Retinal pigment epithelial cell (primary cell): ENCODE results near the gene C1orf226.

Source experiments
- DNase-seq: peaks from one replicate; pipeline ENCODE4 v3.0.0-alpha.2; 2010; ENCODE audit warnings: low read depth
- H3K4me3 ChIP-seq: 2 replicates; pipeline ENCODE4 v1.5.1; 2011; ENCODE audit warnings: mild to moderate bottlenecking, low read length, control low read depth, moderate library complexity
- TF ChIP-seq, protein P1 (sequence below): conservative IDR thresholded peaks from 2 replicates; pipeline ENCODE4 v1.5.1; 2011; ENCODE audit warnings: low read depth, low read length, control low read depth, inconsistent platforms

The C1orf226 gene

DNA sequence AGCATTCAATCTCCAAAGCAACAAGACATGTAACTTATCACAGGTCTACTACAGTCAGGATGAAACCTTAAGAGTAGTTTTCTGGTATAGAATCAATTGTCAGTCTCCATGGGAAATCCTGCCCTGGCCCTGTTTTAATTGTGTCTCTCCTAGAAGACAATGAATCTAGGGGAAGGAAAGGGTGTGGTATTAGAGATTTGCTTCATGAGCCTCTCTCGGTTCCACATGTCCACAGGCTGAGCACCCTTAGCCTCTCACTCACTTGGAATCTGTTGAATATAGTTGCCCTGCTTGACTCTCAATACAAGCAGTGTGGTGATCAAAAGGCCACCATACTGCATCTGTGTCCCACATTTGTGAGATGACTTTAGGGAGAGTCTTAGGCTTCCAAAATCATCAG is 22.6 kb upstream of the C1orf226 start:
- no peak for DNase-seq
- TF ChIP-seq, protein P1, sequence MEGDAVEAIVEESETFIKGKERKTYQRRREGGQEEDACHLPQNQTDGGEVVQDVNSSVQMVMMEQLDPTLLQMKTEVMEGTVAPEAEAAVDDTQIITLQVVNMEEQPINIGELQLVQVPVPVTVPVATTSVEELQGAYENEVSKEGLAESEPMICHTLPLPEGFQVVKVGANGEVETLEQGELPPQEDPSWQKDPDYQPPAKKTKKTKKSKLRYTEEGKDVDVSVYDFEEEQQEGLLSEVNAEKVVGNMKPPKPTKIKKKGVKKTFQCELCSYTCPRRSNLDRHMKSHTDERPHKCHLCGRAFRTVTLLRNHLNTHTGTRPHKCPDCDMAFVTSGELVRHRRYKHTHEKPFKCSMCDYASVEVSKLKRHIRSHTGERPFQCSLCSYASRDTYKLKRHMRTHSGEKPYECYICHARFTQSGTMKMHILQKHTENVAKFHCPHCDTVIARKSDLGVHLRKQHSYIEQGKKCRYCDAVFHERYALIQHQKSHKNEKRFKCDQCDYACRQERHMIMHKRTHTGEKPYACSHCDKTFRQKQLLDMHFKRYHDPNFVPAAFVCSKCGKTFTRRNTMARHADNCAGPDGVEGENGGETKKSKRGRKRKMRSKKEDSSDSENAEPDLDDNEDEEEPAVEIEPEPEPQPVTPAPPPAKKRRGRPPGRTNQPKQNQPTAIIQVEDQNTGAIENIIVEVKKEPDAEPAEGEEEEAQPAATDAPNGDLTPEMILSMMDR = no peak
- H3K4me3 ChIP-seq = no peak overlapping the region

DNA sequence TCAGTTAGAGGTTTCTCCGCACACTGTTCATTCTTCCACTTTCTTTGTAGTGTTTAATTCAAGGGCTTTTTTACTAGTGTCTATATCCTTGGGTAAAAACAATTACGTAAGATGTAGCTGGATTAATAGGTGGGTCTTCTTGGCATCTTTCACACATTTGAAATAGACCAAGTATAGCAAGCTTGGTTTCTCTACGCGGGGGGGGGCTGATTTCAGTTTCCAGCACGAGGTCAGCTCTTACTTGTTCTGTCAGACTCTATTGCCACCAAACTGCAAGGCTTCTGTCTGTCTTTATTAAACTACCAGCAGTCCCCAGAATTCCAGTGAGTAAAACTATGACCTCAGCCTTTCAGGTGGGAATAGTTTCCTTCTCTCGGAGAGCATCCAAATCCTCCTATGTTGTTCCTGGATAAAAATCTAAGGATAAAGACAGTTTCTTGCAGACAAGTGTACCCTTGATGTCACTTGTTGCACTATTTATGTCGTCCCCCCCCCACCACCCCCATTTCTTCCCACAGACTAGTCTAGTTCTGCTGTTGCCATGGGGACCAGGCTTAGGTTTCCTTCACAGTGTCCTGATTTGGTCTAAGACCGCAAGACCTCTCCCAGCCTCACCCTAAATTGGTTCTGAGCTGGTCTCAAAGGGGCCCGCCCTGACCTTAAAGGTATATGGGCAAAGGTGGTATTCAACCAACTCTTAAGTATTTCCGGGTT is 21.8 kb upstream of the C1orf226 start:
- DNase-seq = no peak
- no peak overlapping the region for H3K4me3 ChIP-seq
- TF ChIP-seq, protein P1 = no peak

DNA sequence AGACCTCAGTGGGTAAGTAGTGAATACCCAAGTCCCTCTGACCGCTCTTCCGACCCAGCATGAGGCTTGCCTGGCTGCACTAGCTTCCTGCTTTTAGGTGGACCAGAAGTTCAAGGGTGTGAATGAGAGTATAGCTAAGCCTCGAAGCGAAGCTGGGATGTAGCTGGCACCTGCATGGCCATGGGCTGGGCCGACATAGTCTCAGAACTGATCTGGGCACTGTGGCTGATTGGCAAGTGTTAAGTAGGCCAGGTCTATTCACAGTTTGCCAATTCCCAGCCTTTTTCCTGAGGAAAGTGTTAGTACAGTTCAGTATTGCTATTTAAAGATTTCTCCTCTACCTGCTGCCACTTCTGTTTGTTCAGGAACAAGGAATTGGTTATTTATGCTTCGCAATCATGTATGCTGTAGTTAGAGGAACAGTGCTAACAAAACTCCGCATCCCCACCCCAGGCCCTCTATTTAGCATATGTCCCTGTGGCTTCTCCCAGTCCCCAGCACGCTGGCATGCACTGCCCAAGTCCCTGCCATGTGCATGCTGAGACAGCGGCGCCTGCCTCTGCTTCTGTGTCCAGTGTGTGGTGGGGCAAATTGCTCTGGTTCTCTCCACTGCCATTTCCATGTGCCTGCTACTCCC is 21.2 kb upstream of the C1orf226 start:
- no peak overlapping the region for H3K4me3 ChIP-seq
- DNase-seq = no peak
- TF ChIP-seq, protein P1 = no peak

DNA sequence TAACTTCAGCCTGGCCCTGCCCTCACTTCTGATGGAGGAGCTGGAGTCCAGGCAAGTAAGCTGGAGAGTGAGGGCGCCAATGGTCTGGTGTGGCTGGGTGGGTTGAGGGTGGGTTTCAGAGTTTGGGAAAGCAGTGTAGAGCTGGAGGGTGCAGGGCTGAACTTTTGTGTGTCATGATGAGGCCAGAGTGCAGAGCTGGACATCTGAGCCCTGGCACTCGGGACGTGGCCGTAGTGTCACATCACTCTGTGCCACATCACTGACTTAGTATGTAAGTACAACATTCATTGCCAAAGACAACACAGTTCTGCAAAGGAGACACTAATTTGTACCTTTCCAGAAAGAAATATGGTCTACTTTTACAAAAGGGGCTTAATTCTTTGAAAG is 20.7 kb upstream of the C1orf226 start:
- TF ChIP-seq, protein P1 = no peak
- DNase-seq = no peak

DNA sequence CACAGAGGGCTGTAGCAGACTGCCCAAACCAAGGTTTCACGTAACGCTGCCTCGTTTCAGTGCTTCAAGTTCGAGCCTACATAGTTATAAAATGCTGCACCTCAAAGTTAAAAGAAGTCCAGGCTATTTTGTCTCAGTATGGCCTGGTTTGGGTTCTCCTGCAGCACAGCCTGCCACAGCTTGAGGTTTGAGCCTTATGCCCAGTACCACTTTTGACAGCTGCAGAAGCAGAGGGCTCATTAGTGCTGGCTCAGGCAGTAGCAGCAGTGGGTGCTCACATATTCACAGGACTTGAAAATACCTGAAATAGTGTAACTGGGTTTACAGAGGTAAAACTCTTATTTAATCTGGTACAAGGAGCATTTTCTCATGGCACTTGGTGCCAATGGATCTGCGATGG is 20.2 kb upstream of the C1orf226 start:
- no peak for DNase-seq
- no peak overlapping the region for H3K4me3 ChIP-seq
- TF ChIP-seq, protein P1 = no peak

More for the DNA sequence above, 20.7 kb upstream of the C1orf226 start:
- H3K4me3 ChIP-seq = no peak overlapping the region

DNA sequence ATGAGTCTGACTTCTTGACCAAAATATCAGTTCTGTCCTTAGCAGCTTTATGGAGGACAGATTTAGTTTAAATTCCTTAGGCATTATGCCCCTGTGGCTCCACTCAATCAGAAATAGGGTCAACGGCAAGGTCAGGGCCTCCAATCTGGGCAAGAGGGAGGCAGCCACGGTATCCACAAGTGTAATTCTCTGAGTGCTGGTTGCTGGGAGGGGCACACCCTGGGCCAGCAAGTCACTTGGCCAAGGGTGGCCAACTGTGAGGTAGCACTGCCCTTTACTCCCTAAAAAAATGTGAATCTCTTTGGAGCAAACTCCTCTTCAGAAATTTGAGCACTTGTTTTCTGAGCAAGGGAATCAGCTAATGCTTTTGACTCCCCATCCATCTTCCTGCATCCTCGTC is 17.7 kb upstream of the C1orf226 start:
- TF ChIP-seq, protein P1 = no peak
- H3K4me3 ChIP-seq = no peak overlapping the region
- no peak for DNase-seq

DNA sequence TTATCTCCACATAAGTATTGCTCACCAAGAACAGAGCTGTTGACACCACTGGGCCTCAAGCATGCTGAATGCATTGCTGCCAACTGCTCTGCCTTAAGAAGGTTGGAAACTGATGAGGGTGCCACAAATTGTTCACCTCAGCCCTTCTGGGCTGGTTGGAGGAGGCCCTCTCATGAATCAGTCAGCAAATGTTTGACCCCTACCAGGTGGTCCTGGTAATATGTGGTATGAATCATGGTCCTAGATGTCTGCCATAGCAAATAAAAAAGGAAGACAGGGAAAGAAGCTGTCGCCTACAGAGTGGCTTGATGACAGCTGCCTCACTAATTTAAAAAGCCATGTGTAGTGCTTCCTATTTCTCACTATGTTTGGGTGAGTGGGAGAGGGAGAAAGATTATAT is 17.0 kb upstream of the C1orf226 start:
- TF ChIP-seq, protein P1 = no peak
- no peak overlapping the region for H3K4me3 ChIP-seq
- no peak for DNase-seq
